Endothelial cell of hepatic sinusoid (primary cell): ENCODE results near the gene LRMDA.

Experiments
- in situ Hi-C: cut with HindIII; loops from 2 replicates; pipeline ENCODE4 v1.10.0; 2017; ENCODE audit warnings: low sequenced_read_pairs

Gene LRMDA

DNA sequence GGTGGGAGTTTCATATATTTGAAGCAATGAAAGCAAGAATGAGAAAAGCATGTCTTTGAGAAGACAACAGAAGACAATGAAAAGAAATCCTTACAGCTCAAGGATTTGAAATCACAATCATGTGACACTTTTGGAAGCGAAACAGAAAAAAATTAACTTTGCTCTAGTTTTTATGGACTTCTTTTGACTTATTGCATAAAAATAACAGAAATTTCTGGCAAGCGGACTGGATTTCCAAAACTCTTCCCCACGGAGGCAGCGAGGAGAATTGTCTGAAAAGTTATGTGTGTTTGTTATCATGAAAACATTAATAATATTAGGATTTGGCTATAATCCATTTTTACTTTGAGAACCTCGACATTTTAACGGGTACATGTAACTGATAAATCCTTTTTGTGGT is 223.3 kb downstream of the LRMDA start:
- in situ Hi-C loops = loop anchor here (5.0 kb wide), 1 partner anchor 53 kb away; no protein-coding TSS in a partner anchor

DNA sequence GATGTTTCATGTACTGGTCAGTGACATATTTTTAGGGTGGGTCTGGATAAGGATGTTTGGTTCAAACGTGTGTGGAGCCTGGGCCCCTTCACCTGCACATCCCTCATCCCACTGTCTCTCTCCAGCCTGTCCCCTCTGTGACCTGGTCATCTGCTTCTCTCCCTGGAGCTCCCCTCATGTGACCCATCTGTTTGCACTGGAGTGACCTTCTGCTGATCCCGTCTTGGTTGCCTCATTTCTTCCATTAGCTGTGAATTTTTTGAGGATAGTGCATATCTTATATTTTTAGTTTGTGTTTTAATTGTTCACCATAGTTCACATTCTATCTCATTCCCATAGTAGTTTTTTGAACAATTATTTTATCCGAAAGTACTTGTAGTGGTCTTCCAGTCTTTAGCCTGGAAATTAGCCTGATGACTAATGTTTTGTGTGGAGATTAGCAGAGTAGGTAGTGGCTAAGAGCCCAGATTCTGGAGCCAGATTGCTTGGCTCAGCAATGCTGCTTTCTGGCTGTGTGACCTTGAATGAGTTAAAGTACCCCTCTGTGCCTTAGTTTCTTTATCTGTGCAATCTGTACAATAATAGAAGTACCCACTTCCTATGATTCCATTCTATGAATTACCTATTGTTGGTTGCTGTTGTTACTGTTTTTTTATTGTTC is 224.5 kb downstream of the LRMDA start:
- in situ Hi-C loops = no loop called here

DNA sequence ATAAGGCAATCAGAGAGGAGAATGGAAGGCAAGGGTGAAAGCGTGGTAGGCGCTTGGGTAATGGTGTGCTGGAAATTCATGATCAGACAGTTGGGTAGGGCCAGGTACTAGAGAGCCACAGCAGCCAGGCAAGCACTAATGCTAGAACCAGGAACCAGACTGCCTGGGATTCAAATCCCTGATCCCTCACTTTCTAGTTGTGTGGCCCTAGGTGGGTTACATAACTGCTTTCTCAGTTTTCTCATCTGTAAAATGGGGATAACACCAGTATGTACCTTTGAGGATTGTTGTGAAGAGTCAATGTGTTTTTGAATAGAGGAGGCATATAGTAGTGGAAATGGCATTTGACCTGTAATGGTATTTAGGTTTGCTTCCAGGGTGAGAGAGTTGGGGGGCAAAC is 225.9 kb downstream of the LRMDA start:
- in situ Hi-C loops = no loop called here

DNA sequence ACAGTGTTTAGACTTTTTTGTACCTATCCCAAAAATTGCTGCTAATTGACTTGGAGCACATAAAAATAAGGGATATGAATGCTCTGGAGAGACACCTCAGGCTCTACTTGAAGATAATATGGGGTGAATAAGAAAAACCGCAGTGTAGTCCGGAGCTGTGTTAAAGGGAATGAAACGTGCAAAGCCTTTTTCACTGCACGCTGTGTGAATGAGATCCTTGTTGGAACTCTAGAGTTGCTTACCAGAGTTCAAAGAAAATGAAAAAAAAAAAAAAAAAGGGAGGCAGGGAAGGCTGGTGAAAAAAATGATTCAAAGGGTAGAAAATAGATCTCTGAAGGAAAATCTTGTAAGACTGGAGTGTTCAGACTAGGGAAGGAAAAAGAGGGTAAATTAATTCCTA is 226.6 kb downstream of the LRMDA start:
- in situ Hi-C loops = no loop called here

DNA sequence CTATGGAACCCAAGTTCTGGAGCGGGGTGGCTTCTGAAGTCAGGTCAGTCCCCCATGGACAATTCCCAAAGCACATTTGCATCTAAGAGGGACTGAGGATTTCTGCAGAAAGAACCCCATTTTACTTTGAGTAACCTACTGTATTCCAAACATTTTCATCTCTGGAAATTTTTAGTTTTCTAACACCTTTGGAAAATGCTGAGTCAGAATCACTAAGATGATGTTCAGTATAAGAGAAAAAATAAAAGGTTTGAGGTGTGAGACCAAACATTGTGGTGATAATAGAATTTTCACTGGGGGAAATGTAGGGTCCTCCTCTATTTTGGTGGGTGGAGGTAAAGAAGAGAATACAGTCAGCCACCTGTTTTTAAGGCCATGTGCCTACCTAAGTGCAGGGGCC is 227.1 kb downstream of the LRMDA start:
- in situ Hi-C loops = no loop called here

DNA sequence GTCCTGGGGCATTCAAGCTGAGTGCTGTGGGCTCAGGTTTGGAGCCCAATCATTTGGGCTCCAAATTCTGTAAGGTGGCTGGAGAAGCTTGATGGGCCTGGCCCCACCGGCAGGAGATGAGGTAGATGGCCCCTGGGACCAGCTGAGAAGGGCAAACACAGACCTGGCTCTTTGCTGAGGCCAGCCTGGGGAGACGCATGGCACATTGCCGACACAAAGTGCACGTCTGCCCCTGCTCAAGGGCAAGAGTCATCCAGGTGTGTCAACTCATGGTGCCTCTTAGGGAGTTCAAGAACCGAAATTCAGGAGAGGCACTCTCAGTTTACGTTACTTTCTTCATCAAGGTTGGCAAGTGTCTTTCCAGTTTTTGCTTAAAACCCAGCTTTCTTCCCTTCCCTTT is 227.5 kb downstream of the LRMDA start:
- in situ Hi-C loops = no loop called here

DNA sequence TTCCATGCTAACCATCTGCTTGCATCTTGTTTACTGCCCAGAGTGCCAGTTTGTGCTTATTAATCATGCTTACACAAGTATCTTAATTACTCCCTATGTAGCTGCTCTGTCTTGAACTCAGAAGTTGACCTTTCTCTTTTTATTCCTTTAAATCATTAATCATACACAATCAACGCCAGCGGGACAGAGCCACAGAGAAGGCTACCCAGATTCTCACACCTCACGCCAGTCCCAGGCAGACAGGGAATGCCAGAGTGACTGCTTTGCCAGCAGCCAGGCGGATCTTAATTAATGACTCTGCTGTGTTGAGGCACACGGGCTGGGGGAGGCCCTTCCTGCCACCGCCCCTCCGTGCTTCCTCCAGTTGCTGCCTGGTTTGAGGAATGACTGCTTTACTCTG is 229.4 kb downstream of the LRMDA start:
- in situ Hi-C loops = no loop called here

DNA sequence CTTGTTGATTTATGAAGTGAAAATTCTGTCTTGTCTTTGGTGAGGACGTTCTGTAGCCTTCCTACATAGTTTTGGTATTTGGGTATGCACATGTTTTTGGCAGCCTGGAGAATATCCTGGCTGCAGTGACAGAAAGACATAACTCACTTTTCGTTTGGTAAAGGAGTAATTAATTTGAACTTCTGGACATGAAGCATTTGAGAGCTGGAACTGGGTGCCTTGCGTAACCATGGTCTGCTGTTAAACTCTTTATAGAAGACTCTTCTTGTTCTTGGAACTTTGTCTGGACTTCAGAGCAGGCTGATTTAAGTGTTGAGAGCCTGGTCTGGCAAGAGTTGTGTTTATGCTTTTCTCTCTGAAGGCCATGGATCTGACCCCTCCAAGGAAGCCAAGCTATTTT is 231.3 kb downstream of the LRMDA start:
- in situ Hi-C loops = no loop called here

DNA sequence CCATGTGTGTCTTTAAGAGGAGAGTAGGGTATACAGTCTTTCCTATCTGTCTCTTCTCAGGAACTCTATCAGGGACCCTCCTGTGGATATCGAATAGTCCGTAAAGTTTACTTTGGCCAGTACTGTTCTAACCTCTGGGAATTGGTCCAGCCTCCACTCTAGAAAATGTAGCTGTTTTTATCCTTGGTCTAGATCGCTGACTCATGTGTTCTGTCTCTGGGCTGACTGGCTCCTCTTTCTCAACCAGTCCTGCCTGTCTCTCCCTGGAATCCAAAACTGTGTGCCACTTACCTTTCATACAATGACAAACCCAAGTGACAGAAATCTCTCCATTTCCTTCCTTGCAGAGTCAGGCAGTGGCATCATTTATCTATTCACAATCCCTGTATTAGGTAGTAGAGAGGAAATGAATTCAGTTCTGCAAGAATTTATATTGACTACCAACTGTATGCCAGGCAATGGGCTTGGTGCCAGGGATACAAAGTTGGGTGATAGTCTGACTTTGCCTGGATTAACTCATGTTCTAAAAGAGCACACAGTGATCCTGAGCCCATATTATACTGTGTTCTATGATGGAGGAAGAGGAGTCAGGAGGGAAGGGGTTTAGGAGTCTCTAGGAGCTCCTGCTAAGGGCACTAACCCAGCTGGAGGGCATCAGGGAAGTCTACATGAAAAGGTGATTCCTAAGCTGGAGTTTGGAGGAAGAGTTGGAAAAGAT is 232.7 kb downstream of the LRMDA start:
- in situ Hi-C loops = no loop called here

DNA sequence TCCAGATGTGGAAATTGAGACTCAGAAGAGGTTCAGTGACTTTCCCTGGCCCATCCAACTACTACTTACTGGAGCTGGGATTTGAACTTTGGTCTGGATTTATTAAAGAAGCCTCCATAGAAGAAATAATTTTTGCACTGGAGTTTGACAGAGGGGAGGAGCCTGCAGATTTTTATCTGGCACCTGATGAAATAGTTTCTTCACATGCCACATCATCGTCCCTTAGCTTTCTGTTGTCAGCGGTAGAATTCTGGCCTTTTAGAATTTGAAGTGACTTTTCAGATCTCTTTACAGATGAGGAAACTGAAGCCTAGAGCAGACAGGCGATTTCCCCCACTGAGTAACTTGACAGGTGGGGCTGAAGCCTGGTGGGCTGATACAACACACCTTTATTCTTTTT is 233.5 kb downstream of the LRMDA start:
- in situ Hi-C loops = no loop called here

DNA sequence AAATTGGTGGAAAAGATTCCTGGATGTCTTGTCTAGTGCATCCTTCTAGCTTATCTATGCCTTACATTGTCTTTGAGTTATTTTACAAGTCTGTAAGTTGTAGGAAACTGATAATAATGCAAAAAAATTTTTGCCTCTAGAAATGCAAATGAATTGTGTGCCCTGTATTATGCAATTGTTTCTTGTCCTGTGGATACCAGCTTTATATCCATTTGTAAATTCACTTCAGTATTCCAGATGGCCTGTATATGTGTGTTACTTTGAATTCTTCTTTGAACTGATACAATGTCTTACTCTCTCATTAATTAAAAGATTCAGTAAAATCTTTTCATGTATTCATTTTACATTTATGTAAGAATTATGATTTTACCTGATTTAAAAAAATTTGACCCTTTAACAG is 234.3 kb downstream of the LRMDA start:
- in situ Hi-C loops = no loop called here

DNA sequence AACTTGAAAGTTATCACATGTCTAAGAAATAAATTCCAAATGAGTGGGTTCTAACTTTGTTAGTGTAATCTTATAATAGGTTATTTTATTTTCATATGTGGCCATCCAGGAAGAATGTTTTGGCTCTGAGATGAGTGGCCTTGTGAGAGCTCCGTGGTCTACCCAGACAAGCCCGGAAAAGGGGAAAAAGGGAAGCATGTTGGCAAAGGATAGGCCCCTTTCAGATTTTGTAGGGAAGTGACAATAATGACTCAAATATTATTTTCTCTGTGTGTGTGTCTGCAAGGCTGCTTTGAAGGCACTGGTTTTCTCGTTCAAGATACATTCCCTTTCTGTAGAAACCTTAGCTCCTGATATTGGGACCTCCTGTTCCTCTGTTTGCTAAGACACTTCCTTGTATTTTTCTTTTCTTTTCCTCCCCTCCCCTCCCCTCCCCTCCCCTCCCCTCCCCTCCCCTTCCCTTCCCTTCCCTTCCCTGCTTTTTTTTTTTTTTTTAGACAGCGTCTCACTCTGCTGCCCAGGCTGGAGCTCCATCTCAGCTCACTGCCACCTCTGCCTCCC is 240.8 kb downstream of the LRMDA start:
- in situ Hi-C loops = no loop called here

DNA sequence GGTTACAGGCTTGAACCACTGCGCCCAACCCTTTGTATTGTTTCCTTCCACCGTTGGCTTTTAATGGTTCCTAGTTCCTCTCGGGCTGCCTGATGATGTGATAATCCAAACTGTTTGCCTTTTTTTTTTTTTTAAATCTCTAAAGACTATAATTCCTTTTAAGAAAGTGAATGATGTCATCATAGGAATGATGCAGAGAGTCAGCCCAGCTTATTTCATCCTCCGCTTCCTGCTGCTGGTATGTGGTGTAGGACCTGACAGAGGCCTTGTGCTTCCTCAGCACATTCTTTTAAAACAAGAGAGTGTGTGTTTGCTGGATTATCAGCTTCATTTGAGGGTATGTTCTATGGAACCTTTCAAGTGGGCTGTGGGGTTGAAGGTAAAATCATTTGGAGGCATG is 241.4 kb downstream of the LRMDA start:
- in situ Hi-C loops = no loop called here

DNA sequence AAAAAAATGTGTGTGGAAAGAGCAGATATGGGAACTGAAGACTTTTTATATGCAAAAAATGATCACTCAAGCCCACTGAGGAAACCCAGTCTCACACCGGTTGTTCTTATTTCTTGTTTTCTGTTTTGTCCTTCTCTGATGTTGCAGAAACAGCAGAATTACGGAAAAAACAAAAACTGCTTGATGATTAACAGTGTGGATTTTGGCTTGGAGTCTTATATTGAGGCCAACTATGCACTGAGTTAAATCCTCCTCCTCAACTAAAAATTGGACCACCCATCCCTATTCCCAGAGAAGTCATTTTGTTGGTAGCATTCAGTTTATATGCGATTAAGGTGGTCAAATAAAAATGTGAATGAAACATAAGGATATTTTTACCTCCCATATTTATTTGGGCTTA is 246.1 kb downstream of the LRMDA start:
- in situ Hi-C loops = no loop called here

DNA sequence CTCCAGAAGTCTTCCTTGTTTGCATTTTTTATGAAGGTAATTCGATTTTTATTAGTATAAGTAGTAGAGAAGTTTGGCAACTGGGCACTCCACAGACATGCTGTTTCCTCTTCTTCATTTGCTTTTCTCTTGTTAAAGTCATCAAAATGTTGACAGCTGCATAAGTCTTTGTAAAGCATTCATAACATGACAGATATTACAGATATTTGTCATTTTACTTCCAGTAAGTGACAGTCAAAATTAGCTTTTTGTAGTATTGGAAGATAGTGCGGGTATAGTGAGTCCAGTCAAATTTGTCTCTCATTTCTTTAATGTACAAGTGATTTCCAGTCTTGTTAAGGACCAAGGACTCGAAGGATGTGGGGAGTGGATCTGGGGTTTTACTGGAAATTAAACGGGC is 247.1 kb downstream of the LRMDA start:
- in situ Hi-C loops = no loop called here

DNA sequence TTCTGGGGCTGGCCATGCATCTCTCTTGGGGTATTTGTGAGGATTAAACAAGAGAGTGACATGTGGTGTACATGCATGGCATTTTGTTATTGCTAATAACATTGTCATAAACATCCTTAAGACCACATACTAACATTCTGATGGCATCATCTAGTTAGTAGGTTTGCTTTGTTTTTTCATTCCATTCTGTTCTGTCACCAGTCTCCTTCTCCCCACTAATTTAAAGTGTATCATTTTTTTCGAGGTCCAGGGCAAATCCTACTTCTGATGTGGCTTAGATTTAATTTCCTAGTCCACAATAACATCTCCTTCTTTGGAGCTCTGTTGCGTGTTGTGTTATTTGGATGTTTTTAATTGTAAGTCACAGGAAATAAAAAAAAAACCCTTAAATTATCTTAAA is 248.1 kb downstream of the LRMDA start:
- in situ Hi-C loops = no loop called here

DNA sequence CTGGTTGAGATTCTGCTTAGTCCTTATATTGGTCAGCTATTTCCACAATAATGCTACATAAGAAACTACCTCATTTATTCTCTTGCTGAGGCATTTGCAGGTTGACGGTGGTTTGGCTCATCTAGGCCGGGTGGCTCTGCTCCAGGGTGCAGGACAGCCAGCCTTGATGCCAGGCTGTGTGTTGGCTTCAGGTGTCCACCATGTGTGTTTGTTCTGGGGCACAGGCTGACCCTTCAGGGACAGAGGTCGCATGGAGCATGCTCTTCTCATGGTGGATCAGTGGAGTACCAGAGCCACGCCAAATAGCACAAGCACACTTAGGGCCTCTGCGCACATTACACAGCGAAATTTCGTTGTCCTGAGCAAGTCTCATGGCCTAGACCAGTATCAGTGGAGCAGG is 249.9 kb downstream of the LRMDA start:
- in situ Hi-C loops = no loop called here

DNA sequence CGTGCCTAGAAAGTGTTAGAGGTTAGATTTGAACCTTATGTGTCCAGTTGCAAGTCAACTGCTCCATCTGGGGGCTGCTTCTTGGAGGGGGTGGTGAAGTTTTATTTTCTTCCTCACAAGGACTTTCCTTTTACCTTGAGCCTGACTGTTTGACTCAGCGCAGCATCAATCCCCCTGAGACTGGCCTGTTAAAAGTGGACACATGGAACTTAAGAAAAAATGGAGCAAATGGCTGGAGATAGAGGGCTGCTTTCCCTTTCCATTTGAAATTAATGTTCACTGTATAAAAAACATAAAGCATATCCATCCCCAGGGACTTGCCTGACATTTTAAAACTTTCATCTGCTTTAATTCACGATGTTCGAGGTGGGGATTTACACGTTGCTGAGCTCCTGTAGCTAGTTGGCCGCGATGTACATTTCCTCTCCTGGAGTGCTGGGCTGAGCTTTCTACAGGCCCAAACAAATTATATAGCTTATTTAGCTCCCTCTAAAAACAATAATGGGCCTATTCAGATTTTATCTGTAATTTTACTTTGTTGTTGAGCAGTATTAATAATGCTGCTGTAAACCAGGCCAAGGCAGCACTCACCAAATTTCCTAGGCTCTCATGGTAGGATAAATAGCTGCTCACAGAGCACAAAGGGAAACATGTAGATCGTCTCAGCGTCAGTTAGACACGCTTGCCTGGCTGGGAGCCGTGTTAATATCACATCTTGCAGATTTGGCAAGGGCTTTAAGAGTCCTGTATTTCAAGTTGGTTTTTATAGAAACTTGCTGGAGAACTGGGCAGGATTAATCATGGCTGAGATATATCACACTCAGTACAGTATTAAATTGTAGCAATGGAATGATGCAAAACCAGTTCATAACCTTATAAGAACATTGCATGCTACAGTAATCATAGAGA is 251.5 kb downstream of the LRMDA start:
- in situ Hi-C loops = no loop called here

DNA sequence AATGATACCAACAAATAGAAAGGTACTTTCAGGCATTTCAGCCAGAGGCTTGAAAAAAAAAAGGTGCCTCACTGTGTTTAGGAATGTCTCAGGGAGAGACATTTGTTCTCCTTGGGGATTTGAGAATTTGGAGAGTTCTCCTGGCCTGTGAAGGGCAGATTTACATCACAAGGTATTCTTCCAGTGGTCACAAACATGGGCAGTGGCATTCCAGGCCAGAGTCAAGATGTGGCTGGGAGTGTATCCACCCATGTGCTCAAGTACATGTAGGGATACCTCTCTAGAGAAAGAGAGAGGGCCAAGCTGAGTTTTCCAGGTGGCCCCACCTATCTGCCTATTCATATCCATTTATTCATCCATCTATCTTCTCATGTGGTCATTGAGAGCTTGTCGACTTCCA is 253.8 kb downstream of the LRMDA start:
- in situ Hi-C loops = no loop called here

DNA sequence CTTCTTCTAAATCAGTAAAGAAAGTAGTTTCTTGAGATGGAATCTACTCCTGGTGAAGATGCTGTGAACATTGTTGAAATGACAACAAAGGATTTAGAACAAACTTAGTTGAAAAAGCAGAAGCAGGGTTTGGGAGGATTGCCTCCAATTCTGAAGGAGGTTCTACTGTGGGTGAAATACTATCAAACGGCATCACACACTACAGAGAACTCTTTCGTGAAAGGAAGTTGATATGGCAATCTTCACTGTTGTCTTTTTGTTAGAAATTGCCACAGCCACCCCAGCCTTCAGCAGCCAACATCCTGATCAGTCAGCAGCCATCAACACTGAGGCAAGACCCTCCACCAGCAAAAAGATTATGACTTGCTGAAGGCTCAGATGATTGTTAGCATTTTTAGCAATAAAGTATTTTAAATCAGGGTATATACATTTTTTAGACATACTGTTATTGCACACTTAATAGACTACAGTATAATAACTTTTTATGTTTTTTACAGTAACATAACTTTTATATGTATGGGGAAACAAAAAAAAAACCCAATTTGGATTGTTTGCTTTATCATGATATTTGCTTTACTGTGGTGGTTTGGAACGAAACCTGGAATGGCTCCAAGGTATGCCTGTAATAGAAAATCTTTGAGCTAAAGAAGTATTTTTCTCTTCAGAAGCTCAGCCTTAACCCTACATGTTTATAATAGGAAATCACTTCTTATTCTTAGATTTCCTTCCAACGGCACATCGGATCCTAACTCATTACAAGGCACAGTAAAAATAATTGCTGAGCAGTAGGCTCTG is 257.3 kb downstream of the LRMDA start:
- in situ Hi-C loops = no loop called here

DNA sequence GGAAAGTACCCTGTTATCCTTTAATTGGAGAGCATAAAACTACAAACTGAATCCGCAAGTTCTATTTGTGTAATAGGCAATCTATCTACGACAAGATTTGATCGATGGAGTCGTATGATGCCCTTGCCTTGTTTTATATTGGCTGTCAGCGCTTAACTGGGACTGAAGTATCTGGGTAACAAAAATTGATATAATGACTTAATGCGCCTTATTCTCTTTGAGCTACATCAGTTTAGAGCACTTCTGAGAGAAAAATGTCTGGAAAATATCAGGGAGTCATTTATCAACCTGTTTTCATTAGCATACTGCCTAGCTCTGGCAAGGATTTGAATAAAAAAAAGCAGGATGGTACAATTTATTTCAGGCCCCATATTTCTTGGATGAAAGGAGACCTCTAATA is 262.1 kb downstream of the LRMDA start:
- in situ Hi-C loops = no loop called here
